ENCODE data around the gene SORBS1.

GRCh38 chr10:95403700-95404461, 157.3 kb downstream of the SORBS1 start:
- no peak for TF ChIP-seq POLR2A (IDR thresholded peaks at IDR 0.05; ENCODE audit: low read length)
- no peak for TF ChIP-seq GATA1 (IDR thresholded peaks at IDR 0.05; ENCODE audit: low read depth, low read length)
